ENCODE measurements around the gene INTS7. TPM values are rescaled to one million over a fixed set of nuclear protein-coding genes. Genes with fewer than 3 reads are reported as not detected.

The INTS7 gene
- total and polyA plus RNA-seq, 2 experiments from 2014 or later = 11.8 to 15.5 TPM

DNA sequence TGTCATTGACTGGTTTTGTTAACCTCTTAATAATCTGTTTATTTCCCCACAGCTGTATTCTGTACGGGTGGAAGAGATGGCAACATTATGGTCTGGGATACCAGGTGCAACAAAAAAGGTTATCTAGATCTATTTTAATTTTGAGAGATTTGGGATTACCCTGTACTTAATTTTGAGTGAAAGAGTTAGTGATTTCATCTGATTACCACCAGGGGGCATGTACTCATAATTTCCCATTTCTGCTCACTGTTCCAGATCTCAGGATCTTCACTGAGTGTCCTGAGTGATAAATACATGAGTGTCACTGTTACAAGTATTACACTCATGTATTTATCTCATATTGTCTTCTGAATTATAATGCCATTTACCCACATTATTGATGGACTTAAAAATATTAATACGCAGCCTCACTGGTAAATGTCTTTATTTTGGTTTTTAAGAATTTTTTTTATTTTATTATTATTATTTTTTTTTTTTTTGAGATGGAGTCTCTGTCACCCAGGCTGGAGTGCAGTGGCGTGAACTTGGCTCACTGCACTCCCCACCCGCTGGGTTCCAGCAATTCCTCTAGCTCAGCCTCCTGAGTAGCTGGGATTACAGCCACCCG, 27.6 kb upstream of the INTS7 start:
- Histone ChIP-seq H3K79me2 (no peaks in the 10 kb centered on the region), H3K9me3 (ENCODE audit: low read depth) (no peaks in the 10 kb centered on the region), H3K27ac (no peak overlapping the region), H3K4me3 (no peak overlapping the region), H4K20me1 (ENCODE audit: insufficient read depth, poor library complexity, severe bottlenecking) (no peaks in the 10 kb centered on the region), H3K9me2 (replicated peaks; ENCODE audit: insufficient read depth) (no peaks in the 10 kb centered on the region), H2AFZ (no peak overlapping the region), H3K27me3 (no peaks in the 10 kb centered on the region), H3K4me1 (ENCODE audit: insufficient read depth) (no peaks in the 10 kb centered on the region), H3K36me3 (replicated peaks; ENCODE audit: insufficient read depth, low read depth) (no peaks in the 10 kb centered on the region), H3K4me2 (no peak overlapping the region)
- peak; percentile 66 for DNase-seq (ENCODE audit: low spot score)
- 92% methylated on average over 5 of the region's 5 CpGs for WGBS (ENCODE audit: low lambda C conversion rate, missing lambda C conversion rate)
- TF ChIP-seq, protein P1, sequence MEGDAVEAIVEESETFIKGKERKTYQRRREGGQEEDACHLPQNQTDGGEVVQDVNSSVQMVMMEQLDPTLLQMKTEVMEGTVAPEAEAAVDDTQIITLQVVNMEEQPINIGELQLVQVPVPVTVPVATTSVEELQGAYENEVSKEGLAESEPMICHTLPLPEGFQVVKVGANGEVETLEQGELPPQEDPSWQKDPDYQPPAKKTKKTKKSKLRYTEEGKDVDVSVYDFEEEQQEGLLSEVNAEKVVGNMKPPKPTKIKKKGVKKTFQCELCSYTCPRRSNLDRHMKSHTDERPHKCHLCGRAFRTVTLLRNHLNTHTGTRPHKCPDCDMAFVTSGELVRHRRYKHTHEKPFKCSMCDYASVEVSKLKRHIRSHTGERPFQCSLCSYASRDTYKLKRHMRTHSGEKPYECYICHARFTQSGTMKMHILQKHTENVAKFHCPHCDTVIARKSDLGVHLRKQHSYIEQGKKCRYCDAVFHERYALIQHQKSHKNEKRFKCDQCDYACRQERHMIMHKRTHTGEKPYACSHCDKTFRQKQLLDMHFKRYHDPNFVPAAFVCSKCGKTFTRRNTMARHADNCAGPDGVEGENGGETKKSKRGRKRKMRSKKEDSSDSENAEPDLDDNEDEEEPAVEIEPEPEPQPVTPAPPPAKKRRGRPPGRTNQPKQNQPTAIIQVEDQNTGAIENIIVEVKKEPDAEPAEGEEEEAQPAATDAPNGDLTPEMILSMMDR (IDR thresholded peaks at IDR 0.05; ENCODE audit: poor library complexity) = peak; percentile 73
- no peak for TF ChIP-seq EZH2 (IDR thresholded peaks at IDR 0.05; ENCODE audit: borderline replicate concordance)

DNA sequence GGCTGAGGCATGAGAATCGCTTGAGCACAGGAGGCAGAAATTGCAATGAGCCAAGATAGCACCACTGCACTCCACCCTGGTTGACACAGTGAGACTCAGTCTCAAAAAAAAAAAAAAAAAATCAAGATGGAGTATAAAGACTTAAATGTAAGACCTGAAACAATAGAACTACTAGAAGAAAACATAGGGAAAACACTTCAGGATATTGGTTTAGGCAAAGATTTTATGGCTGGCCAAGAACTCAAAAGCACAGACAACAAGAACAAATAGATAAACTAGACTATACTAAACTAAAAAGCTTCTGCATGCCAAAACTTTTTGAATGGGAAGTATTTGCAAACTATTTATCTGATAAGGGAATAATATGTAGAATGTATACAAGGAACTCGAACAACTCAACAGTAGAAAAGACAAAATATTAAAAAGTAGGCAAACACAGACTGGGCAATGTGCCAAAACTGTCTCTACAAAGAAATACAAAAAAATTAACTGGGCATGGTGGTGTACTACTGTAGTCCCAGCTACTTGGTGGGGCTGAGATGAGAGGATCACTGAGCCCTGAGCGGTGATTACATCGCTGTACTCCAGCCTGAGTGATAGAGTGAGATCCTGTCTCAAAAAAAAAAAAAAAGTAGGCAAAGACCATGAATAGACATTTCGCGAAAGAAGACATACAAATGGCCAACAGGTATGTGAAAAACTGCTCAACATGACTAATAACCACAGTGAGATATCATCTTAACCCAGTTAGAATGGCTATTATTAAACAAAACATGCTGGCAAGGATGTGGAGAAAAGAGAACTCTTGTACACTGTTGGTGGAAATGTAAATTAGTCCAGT, 25.5 kb upstream of the INTS7 start:
- TF ChIP-seq EZH2 (IDR thresholded peaks at IDR 0.05; ENCODE audit: borderline replicate concordance) (no peak), EZH2phosphoT487 (IDR thresholded peaks at IDR 0.05; ENCODE audit: low read depth, severe bottlenecking, unreplicated experiment) (no peak)
- TF ChIP-seq, protein P1 (IDR thresholded peaks at IDR 0.05; ENCODE audit: poor library complexity) = no peak
- Histone ChIP-seq H3K27me3 (no peaks in the 10 kb centered on the region), H3K36me3 (replicated peaks; ENCODE audit: insufficient read depth, low read depth) (no peaks in the 10 kb centered on the region), H3K4me3 (no peak overlapping the region), H3K4me1 (ENCODE audit: insufficient read depth) (no peaks in the 10 kb centered on the region), H2AFZ (no peak overlapping the region), H3K27ac (no peak overlapping the region), H4K20me1 (ENCODE audit: insufficient read depth, poor library complexity, severe bottlenecking) (no peaks in the 10 kb centered on the region), H3K9me2 (replicated peaks; ENCODE audit: insufficient read depth) (no peaks in the 10 kb centered on the region), H3K4me2 (no peak overlapping the region), H3K9me3 (ENCODE audit: low read depth) (no peaks in the 10 kb centered on the region), H3K79me2 (no peaks in the 10 kb centered on the region)
- no peak for DNase-seq (ENCODE audit: low spot score)
- 79% methylated on average over 6 of the region's 6 CpGs for WGBS (ENCODE audit: low lambda C conversion rate, missing lambda C conversion rate)

DNA sequence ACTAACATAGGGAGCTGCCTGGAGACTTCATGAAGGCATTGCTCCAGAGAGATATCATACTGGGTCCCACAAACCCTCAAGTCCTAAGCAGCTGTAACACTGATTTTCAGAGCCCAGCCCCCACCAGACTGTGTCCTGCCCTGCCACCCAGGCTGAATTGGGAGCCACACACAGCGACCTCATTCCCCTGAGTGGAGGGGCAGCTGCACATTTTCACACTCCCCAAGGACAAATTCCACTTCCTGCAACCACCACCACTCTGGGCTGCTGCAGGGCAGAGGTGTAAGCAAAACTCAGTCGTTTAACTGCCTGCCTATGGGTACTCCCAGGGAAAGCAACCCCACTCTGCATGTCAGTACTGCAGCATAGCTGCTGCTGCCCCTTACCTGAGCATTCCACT, 20.0 kb upstream of the INTS7 start:
- Histone ChIP-seq H3K9me3 (ENCODE audit: low read depth) (no peaks in the 10 kb centered on the region), H3K79me2 (no peaks in the 10 kb centered on the region), H4K20me1 (ENCODE audit: insufficient read depth, poor library complexity, severe bottlenecking) (no peaks in the 10 kb centered on the region), H3K4me2 (no peak overlapping the region), H3K4me1 (ENCODE audit: insufficient read depth) (no peaks in the 10 kb centered on the region), H3K4me3 (no peak overlapping the region), H3K36me3 (replicated peaks; ENCODE audit: insufficient read depth, low read depth) (no peaks in the 10 kb centered on the region), H2AFZ (no peak overlapping the region), H3K9me2 (replicated peaks; ENCODE audit: insufficient read depth) (no peaks in the 10 kb centered on the region), H3K27me3 (no peaks in the 10 kb centered on the region), H3K27ac (no peak overlapping the region)
- 100% methylated on average over 2 of the region's 2 CpGs for WGBS (ENCODE audit: low lambda C conversion rate, missing lambda C conversion rate)
- no peak for DNase-seq (ENCODE audit: low spot score)
- TF ChIP-seq, protein P1 (IDR thresholded peaks at IDR 0.05; ENCODE audit: poor library complexity) = no peak
- TF ChIP-seq EZH2phosphoT487 (IDR thresholded peaks at IDR 0.05; ENCODE audit: low read depth, severe bottlenecking, unreplicated experiment) = no peak
- no peak for TF ChIP-seq EZH2 (IDR thresholded peaks at IDR 0.05; ENCODE audit: borderline replicate concordance)
